Measurements from ENCODE around the gene MLLT6.

The MLLT6 gene

GRCh38 chr17:38745545-38745944 is 40.5 kb downstream of the MLLT6 start:
- DNase-seq: no peak

- DNase-seq: no peak
Measured at GRCh38 chr17:38746004-38746848, 41.2 kb downstream of the MLLT6 start.

GRCh38 chr17:38746849-38747462 is 41.9 kb downstream of the MLLT6 start:
- DNase-seq: no peak

GRCh38 chr17:38747463-38748148 is 42.5 kb downstream of the MLLT6 start:
- DNase-seq: no peak

- no peak for DNase-seq
Measured at GRCh38 chr17:38748149-38748891, 43.2 kb downstream of the MLLT6 start, which contains the start of gene PCGF2. Gene PCGF2, minus strand, starts transcription at chr17:38748336. Its CDS starts 7,934 bp downstream, at chr17:38740402.

DNA sequence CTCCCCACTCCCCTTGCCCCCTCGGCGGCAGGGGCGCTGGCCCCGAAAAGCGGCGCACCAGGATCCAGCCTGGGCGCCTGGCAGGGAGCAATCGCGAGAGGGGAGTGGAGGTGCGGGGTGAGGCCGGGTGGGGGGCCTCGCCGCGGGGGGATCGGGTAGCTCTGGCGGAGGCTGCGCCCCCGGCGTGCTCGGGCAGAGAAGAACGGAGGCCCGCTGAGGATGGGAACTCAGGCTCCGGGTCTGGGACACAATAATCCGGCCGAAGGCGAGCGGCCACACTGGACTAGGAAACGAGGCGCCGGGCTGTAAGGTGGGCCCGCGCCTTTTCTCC is 43.8 kb downstream of the MLLT6 start:
- no peak for DNase-seq

GRCh38 chr17:38749223-38750043 is 44.4 kb downstream of the MLLT6 start:
- DNase-seq: no peak

GRCh38 chr17:38750044-38750311 is 44.9 kb downstream of the MLLT6 start:
- DNase-seq: no peak

DNA sequence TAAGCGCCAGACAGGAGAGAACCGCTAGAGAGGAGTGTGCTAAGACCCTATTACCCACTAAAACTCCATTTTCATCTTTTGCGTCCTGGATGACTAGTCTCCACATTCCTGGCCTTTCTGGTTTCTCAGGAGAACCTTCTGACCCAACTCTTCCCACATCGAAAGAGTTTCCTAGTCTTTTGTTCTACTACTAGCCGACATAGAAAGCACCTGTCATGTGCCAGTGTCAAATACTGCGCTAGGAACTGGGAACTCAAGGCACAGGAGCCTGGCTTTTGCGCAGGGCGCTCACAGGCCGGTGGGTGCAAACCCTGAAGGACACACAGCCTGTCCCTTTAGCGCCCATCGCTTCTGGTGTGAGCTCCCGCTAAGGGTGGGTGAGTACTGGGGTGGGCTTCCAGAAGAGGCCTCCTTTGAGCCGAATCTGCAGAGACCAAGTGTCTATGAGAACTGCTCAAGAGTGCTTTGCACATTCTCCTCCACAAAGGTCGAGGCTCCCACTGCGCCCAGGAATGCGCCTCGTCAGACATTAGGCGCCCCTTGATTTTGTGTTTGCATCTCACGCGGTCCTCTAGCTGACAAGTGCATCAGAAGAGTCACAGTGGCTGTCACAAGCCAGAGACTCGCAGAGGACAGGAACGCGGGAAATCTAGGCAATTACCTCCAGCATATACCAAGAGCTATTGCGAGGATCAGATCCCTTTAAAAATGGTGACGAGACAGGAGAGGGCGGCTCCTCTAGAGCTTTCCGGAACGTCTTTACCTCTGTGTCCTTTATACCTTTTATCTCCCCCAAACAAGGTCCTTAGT is 45.4 kb downstream of the MLLT6 start:
- no peak for DNase-seq

- no peak for DNase-seq
Measured at GRCh38 chr17:38751144-38751807, 46.2 kb downstream of the MLLT6 start.

DNA sequence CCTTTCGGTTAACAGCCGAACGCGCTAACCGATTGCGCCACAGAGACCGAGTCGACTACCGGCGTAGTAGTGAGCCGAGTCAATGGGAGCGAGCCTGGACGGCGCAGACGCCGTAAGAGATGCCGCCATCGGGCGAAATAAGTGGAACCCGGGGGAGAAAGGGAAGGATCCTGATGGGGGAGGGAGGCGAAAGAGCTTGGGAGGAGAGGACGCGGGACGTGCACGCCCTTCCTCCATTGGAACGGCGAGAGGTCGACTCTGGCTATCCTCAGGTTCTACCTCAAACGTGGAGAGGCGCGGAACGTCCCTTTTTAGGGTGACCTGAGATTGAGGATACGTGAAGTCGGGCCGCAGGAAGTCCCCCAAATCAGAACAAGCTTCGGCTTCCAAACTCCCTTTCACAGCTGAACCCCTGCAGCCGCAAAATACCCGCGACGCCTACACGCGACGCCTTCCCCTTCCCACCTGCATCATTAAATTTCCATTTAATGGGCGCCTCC is 46.8 kb downstream of the MLLT6 start:
- peak; percentile 45 to 76 for DNase-seq

- DNase-seq: peak; percentile 79 to 100
Measured at GRCh38 chr17:38752308-38753070, 47.4 kb downstream of the MLLT6 start, which contains the start of gene PSMB3. Gene PSMB3, plus strand, starts transcription at chr17:38752741. Its CDS starts 86 bp downstream, at chr17:38752827.

- no peak for DNase-seq
Measured at GRCh38 chr17:38753071-38753506, 48.0 kb downstream of the MLLT6 start.

DNA sequence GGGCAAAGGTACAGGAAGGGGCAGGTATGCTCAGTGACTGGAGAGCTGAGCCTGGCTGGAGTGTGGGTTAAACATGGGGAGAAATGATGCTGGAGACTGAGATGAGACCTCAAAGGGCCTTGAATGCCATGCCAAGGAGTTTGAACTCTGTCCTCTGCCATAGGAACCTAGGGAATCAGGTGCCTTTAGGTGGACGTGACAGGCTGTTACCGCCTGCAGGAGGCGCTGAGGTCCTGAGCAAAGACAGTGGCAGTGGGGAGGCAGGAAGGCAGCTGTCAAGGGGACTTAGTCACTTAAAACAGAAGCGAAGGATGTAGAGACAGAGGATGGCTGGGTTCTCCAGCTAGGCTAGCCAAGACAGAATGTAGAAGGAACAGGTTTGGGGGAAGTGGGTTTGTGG is 56.5 kb downstream of the MLLT6 start:
- DNase-seq: peak in 1 of 2 donors; percentile 13

DNA sequence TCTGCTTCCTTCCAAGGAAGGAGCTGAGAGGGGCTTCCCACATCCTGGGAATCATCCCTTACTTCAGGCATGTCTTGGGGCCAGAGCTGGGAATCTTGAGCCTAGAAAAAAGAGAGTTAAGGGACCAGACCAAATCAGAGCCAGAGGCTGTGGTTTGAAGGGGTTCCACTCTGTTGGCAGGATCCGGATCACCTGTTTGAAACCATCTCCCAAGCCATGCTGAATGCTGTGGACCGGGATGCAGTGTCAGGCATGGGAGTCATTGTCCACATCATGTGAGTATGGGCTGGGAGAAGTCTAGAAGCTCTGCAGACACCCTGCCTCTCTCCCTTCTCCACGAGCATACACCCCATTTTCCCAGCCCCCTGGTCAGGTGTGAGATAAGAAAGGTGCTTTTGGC is 57.2 kb downstream of the MLLT6 start:
- no peak for DNase-seq

GRCh38 chr17:38766341-38766740 is 61.3 kb downstream of the MLLT6 start:
- DNase-seq: no peak

- DNase-seq: no peak
Measured at GRCh38 chr17:38768417-38768816, 63.3 kb downstream of the MLLT6 start.

GRCh38 chr17:38773258-38773657 is 68.2 kb downstream of the MLLT6 start:
- no peak for DNase-seq

DNA sequence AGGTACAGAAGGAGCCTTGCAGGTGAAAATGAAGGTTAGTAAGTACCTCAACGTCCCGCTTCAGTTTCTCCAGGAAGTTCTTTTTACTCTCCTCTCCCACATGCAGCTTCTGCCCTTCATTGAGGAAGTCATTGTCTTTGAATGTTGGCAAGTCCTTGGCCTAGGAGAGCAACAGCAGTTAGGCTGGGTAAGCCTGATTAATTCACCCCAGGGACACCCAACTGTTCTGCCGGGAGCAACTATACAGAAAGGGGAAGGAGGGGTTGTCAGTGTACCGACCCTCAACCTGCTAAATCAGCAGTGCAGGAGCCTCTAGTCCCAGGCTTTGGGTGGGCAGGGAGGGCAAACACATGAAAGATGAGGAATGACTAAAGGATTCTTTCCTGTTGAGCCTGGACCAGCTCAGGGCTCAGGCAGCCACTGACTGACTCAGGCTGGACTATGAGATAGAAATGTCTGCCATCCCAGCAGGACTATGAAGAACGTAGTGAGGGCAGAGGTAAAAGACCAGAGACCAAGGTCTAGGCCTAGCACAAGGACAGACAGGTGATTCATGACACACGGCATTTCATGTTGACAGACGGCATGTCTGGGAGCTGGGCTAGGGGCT is 72.7 kb downstream of the MLLT6 start:
- DNase-seq: no peak
